ENCODE measurements around the gene MCFD2.

DNA sequence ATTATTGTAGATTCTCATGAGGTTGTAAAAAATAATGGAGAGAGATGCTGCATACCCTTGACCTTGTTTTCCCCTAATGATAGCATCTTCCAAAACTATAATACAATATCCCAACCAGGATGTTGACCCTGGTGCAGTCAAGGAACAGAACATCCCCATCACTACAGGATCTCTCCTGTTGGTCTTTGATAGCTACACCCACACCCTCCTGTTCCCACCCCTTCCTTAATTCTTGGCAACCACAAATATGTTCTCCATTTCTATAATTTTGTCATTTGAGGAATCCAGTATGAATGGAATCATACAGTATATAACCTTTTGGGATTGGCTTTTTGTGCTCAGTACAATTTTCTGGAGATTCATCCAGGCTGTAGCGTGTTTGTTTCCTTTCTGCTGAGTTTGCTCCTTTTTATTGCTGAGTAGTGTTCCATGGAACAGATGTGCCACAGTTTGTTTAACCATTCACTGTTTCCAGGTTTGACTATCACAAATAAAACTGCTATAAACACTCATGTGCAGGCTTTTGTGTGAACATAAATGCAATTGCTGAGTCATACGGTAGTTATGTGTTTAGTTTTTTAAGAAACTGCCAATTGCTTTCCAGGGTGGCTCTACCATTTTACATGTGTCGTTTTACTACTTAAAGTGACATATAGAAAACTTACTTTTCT, 22.2 kb downstream of the MCFD2 start:
- TF ChIP-seq, protein P1, sequence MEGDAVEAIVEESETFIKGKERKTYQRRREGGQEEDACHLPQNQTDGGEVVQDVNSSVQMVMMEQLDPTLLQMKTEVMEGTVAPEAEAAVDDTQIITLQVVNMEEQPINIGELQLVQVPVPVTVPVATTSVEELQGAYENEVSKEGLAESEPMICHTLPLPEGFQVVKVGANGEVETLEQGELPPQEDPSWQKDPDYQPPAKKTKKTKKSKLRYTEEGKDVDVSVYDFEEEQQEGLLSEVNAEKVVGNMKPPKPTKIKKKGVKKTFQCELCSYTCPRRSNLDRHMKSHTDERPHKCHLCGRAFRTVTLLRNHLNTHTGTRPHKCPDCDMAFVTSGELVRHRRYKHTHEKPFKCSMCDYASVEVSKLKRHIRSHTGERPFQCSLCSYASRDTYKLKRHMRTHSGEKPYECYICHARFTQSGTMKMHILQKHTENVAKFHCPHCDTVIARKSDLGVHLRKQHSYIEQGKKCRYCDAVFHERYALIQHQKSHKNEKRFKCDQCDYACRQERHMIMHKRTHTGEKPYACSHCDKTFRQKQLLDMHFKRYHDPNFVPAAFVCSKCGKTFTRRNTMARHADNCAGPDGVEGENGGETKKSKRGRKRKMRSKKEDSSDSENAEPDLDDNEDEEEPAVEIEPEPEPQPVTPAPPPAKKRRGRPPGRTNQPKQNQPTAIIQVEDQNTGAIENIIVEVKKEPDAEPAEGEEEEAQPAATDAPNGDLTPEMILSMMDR (IDR thresholded peaks at IDR 0.05), result no peak
- TF ChIP-seq POLR2AphosphoS5 (IDR thresholded peaks at IDR 0.05; ENCODE audit: low read depth, low read length), result no peak
- TF ChIP-seq SIN3A (IDR thresholded peaks at IDR 0.05; ENCODE audit: borderline replicate concordance, insufficient read depth, low read depth, low read length), result no peak
- TF ChIP-seq REST (IDR thresholded peaks at IDR 0.05; ENCODE audit: insufficient read depth in 1 of 2, low read depth in 2 of 2, low read length in 1 of 2), result no peak
- TF ChIP-seq TCF7L2 (IDR thresholded peaks at IDR 0.05; ENCODE audit: low read depth, low read length), result no peak
